Fibroblast of skin of left biceps (primary cell): Measurements from ENCODE around the gene DCP2.

ENCODE experiments used
- DNase-seq, 2 experiments: peaks; one replicate each; pipeline ENCODE4 v3.0.0-alpha.2; 2013; ENCODE audit warnings: low read depth in 2 of 2

DCP2 gene

GRCh38 chr5:113065626-113066025 is 89.0 kb downstream of the DCP2 start:
- DNase-seq: no peak

- DNase-seq: no peak
Observed at GRCh38 chr5:113067635-113068344, 91.2 kb downstream of the DCP2 start.

GRCh38 chr5:113068559-113068958 is 92.0 kb downstream of the DCP2 start:
- DNase-seq: no peak
